Nephron (organoid): ENCODE data around the gene ZNF581.

Experiments
- H3K27ac Mint-ChIP-seq, 3 experiments: 2 replicates each; pipeline ENCODE4 v1.8.0; 2020; ENCODE audit warnings: mixed read lengths in 3 of 3, mild to moderate bottlenecking in 2 of 3, moderate library complexity in 1 of 3
- H3K27me3 Mint-ChIP-seq: 2 replicates; pipeline ENCODE4 v1.8.0; 2021; ENCODE audit warnings: low read depth, mild to moderate bottlenecking, moderate library complexity, mixed read lengths
- H3K36me3 Mint-ChIP-seq: 2 replicates; pipeline ENCODE4 v1.8.0; 2020; ENCODE audit warnings: low read depth, mixed read lengths
- H3K4me1 Mint-ChIP-seq: 2 replicates; pipeline ENCODE4 v1.8.0; 2020; ENCODE audit warnings: mixed read lengths
- H3K4me3 Mint-ChIP-seq, 3 experiments: 2 replicates each; pipeline ENCODE4 v1.8.0; 2020; ENCODE audit warnings: mild to moderate bottlenecking in 3 of 3, mixed read lengths in 3 of 3, moderate library complexity in 2 of 3
- H3K9me3 Mint-ChIP-seq: 2 replicates; pipeline ENCODE4 v1.8.0; 2020; ENCODE audit warnings: mixed read lengths
- CTCF ChIP-seq, 3 experiments: fragments of 200-600 bp; sonication (generic); IDR thresholded peaks; one replicate each; pipeline ENCODE4 v1.5.0; 2021; ENCODE audit warnings: antibody characterized with exemption in 3 of 3; ENCODE audit not compliant: unreplicated experiment in 3 of 3

ZNF581 gene

GRCh38 chr19:55663846-55664536 is 20.5 kb downstream of the ZNF581 start:
- H3K4me1 Mint-ChIP-seq, result peaks cover 7% of the 10 kb centered on the region
- H3K27ac Mint-ChIP-seq, result no peak overlapping the region
- H3K27me3 Mint-ChIP-seq, result peaks cover 5% of the 10 kb centered on the region
- peaks cover 65% of the 10 kb centered on the region for H3K36me3 Mint-ChIP-seq
- no peak overlapping the region for H3K4me3 Mint-ChIP-seq
- H3K9me3 Mint-ChIP-seq, result no peaks in the 10 kb centered on the region
- TF ChIP-seq CTCF (IDR thresholded peaks at IDR 0.05; ENCODE audit: unreplicated experiment in 3 of 3), result no peak

- no peak for TF ChIP-seq CTCF (IDR thresholded peaks at IDR 0.05; ENCODE audit: unreplicated experiment in 3 of 3)
- no peak overlapping the region for H3K27ac Mint-ChIP-seq
- H3K4me3 Mint-ChIP-seq, result no peak overlapping the region
- H3K27me3 Mint-ChIP-seq, result no peaks in the 10 kb centered on the region
- no peaks in the 10 kb centered on the region for H3K9me3 Mint-ChIP-seq
- peaks cover 2% of the 10 kb centered on the region for H3K4me1 Mint-ChIP-seq
- H3K36me3 Mint-ChIP-seq, result peaks cover 76% of the 10 kb centered on the region
Measured at GRCh38 chr19:55666343-55667005, 23.0 kb downstream of the ZNF581 start.

GRCh38 chr19:55667006-55667381 is 23.5 kb downstream of the ZNF581 start:
- no peak overlapping the region for H3K27ac Mint-ChIP-seq
- no peaks in the 10 kb centered on the region for H3K9me3 Mint-ChIP-seq
- H3K27me3 Mint-ChIP-seq, result no peaks in the 10 kb centered on the region
- no peak overlapping the region for H3K4me3 Mint-ChIP-seq
- peaks cover 73% of the 10 kb centered on the region for H3K36me3 Mint-ChIP-seq
- peaks cover 4% of the 10 kb centered on the region for H3K4me1 Mint-ChIP-seq
- no peak for TF ChIP-seq CTCF (IDR thresholded peaks at IDR 0.05; ENCODE audit: unreplicated experiment in 3 of 3)

- Mint-ChIP-seq H3K36me3 (peaks cover 74% of the 10 kb centered on the region), H3K4me1 (peaks cover 4% of the 10 kb centered on the region), H3K4me3 (no peak overlapping the region), H3K9me3 (no peaks in the 10 kb centered on the region), H3K27ac (no peak overlapping the region), H3K27me3 (no peaks in the 10 kb centered on the region)
- TF ChIP-seq CTCF (IDR thresholded peaks at IDR 0.05; ENCODE audit: unreplicated experiment in 3 of 3), result no peak
Measured at GRCh38 chr19:55667511-55667910, 24.1 kb downstream of the ZNF581 start.

- H3K27me3 Mint-ChIP-seq, result no peaks in the 10 kb centered on the region
- TF ChIP-seq CTCF (IDR thresholded peaks at IDR 0.05; ENCODE audit: unreplicated experiment in 3 of 3), result no peak
- peaks cover 69% of the 10 kb centered on the region for H3K36me3 Mint-ChIP-seq
- no peak overlapping the region for H3K27ac Mint-ChIP-seq
- peaks cover 4% of the 10 kb centered on the region for H3K4me1 Mint-ChIP-seq
- H3K9me3 Mint-ChIP-seq, result no peaks in the 10 kb centered on the region
- no peak overlapping the region for H3K4me3 Mint-ChIP-seq
Measured at GRCh38 chr19:55667958-55668357, 24.5 kb downstream of the ZNF581 start.
